Ovary (tissue), 3 donors: Measurements from ENCODE around the gene TNNT3.

Experiments used
- EP300 ChIP-seq: sonication (generic); formaldehyde crosslinking; IDR thresholded peaks from one replicate; pipeline ENCODE4 v1.6.1; 2017; ENCODE audit warnings: antibody characterized with exemption
- POLR2A ChIP-seq: fragments of 450-650 bp; IDR thresholded peaks from one replicate; pipeline ENCODE4 v1.6.1; 2017; ENCODE audit warnings: antibody characterized with exemption, mild to moderate bottlenecking, moderate library complexity
- TF ChIP-seq, protein P1 (sequence below), 3 donors: fragments of 450-650 bp in 2 of 3; fragments of 200-600 bp in 1 of 3; IDR thresholded peaks; one replicate each; pipeline versions ENCODE4 v1.5.1 to v1.8.0; 2016 to 2022; ENCODE audit warnings: antibody characterized with exemption in 3 of 3, mild to moderate bottlenecking in 1 of 3
- donor health status: DM: no; HTN: no; CAD: no.

DNA sequence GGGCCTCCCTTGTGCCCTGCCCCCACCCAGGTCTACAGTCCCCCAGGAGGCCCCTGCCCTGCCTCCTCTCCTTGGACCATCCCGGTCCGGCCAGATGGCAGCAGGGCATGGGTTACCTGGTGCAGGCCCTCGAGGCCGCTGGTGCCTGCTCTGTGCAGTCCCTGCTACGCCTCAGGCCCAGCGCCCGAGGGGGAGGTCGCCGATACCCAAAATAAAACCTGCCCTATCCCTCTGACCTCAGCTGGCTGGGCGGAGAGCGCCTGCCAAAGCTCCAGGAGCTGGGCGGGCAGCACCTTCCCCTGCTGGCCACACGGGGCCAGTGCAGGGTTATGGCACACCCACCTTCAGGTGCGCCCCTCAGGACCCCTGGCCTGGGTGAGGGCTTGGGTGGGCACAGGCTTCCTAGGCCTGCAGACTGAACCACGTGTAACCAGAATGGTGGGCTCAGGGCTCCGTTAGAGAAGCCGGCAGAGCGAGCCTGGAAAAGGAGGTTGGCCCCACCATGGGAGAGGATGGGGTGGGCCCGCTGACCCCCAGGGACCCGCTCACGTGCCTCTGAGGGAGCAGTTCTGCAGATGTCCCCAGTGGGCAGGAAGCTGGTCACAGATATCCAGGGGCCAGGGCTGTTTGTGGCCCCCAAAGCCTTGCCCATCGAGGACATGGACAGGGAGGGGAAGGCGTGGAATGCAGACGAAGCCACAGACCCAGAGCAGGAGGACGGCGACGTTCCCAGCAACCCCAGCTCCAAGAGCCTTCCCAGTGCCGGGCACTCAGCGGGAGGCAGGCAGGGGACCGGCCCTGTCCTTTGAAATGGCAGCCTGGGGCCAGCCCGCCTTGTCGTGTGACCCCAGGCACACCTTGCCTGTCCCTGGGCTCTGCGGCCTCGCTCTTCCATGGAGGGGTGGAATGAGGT is 1.7 kb upstream of the TNNT3 start:
- TF ChIP-seq EP300 (no peak), POLR2A (no peak)
- TF ChIP-seq, protein P1, sequence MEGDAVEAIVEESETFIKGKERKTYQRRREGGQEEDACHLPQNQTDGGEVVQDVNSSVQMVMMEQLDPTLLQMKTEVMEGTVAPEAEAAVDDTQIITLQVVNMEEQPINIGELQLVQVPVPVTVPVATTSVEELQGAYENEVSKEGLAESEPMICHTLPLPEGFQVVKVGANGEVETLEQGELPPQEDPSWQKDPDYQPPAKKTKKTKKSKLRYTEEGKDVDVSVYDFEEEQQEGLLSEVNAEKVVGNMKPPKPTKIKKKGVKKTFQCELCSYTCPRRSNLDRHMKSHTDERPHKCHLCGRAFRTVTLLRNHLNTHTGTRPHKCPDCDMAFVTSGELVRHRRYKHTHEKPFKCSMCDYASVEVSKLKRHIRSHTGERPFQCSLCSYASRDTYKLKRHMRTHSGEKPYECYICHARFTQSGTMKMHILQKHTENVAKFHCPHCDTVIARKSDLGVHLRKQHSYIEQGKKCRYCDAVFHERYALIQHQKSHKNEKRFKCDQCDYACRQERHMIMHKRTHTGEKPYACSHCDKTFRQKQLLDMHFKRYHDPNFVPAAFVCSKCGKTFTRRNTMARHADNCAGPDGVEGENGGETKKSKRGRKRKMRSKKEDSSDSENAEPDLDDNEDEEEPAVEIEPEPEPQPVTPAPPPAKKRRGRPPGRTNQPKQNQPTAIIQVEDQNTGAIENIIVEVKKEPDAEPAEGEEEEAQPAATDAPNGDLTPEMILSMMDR (IDR thresholded peaks at IDR 0.05), result no peak
